ENCODE measurements around the gene TMEM245.
"Not testable (repeated sequence)": the region's sequence is repeated elsewhere in the genome, so short reads cannot be mapped to it uniquely, and the experiment has no call there.

TMEM245 gene

GRCh38 chr9:109060191-109060590, 59.6 kb downstream of the TMEM245 start:
- DNase-seq = no peak

DNA sequence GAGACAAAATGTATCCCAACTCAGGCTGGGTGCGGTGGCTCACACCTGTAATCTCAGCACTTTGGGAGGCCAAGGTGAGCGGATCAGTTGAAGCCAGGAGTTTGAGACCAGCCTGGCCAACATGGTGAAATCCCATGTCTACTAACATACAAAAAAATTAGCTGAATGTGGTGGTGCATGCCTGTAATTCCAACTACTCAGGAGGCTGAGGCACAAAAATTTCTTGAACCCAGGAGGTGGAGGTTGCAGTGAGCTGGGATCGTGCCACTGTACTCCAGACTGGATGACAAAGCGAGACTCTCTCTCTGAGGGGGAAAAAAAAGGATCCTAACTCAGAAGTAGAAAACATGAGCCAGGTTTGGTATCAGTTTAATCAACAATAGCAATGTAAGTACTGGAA, 66.6 kb downstream of the TMEM245 start:
- DNase-seq = not testable (repeated sequence)

GRCh38 chr9:109052416-109052815, 67.3 kb downstream of the TMEM245 start:
- DNase-seq = no peak

DNA sequence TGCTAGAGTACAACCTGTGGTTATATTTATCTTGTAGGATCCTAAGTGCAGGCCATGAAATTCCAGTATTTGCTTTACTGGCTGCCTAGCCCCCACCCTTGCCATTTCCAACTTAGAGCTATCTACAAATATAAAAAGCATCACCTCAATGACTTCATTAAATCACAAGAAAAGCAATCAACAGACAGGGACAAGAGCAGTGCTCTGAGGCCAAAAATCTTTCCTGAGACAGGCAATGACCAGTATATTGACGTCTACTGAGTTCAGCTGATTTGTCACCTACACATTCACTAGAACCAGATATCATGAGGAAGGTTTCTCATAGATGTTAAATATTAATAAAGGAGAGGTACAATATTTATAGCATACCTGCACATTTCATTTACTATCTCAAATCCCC, 68.0 kb downstream of the TMEM245 start:
- no peak for DNase-seq

GRCh38 chr9:109050444-109050843, 69.3 kb downstream of the TMEM245 start:
- DNase-seq = no peak

GRCh38 chr9:109048822-109049221, 70.9 kb downstream of the TMEM245 start:
- DNase-seq = no peak

DNA sequence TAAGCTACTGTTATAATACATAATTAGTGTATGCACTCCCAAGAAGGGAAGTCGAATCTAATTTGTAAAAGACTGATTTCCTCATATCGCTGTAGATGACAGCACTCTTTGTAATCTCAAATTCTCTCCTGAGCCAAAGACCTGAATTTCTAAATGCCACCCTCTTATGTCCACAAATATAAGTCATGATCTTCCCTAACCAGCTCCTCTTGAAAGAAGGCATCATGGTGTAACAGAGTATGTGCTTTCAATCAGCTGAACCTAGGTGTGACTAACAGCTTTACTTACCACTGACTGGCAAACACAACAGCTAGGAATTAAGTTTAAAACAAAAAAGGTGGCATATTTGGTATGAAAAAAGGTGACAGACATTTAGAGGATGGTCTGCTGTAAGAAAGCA, 72.5 kb downstream of the TMEM245 start:
- no peak for DNase-seq

GRCh38 chr9:109046346-109046745, 73.4 kb downstream of the TMEM245 start:
- DNase-seq = no peak

GRCh38 chr9:109043578-109043977, 76.2 kb downstream of the TMEM245 start:
- DNase-seq = no peak

DNA sequence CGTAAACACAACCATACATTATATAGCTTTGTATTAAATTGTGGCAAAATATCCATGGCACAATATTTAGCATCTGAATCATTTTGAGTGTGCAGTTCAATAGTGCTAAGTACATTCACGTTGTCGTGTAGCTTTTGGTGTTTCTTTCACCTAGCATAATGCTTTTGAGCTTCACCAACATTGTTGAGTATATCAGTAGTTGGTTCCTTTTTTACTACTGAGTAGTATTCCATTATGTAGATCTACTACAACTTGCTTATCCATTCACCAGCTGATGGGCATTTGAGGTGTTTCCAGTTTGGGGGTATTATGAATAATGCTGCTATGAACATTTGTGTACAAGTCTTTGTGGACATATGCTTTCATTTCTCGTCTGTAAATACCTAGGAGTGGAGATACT, 79.2 kb downstream of the TMEM245 start:
- no peak for DNase-seq

GRCh38 chr9:109039539-109039938, 80.2 kb downstream of the TMEM245 start:
- no peak for DNase-seq

DNA sequence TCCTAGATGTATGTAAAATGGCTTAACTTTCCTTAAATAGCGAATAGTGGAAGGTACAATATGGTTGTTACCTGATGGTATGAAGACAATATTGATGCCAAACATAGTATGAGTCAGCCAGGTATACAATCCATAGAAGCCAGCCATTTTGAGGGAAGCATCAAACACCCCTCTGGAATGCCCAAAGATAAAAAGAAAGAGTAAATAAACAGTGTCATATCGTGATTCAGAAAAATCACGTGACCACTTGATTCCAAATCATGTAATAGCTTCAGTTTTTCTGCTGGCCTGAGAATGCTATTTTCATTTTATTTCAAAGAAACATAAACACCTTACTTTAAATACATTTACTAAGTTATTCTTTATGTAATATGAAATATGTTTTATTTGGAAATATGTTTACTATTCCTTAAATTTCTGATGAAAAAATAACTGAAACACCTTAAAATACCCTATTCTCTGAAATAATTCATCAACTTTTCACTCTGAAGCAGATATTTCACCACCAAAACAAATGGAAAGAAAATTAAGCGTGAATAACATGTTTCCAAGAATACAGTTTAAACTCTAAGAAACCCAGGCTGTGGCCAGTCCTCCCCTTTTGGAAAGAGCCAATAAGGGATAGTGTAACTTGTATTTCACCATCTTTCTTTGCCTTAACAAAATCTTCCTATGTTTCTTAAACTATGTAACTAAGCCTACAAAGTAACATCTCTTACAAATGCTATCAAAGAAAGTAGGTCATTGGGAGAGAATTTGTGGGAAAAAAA, 81.6 kb downstream of the TMEM245 start:
- no peak for DNase-seq

DNA sequence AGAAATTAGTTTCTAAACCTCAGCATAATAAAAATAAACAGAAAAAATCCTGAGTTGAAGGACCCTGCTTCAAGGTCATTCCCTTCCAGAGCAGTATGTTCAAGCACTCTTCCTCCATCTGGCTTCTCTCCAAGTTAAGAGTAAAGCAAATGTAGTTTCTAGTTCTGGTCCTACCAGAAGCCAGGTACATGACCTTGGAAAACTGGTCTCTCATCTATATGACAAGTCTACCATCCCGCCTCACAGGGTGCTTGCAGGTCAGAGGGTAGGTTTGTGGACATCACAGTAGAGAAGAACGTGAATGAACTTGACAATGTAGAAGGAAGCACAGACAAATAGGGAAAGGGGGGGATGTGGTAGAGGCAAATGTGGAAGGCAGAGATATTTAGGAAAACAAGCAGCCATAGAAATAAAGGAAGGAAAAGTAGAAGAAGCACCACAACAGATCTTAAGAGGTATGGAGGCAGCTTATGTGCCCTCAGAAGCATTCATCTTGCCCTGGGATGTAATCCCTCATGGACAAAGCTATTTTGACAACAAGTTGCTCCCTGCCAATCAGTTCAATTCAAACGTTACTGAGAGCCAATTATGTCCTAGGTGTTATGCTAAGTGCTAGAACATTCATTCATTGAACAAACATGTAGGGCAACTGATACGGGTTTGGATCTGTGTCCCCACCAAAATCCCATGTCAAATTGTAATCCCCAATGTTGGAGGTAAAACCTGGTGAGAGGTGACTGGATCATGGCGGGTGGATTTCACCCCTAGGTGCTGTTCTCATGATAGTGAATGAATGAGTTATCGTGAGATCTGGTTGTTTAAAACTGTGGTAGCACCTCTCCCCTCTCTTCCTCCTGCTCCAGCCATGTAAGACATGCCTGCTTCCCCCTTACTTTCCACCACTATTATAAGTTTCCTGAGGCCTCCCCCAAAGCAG, 82.7 kb downstream of the TMEM245 start:
- no peak for DNase-seq

DNA sequence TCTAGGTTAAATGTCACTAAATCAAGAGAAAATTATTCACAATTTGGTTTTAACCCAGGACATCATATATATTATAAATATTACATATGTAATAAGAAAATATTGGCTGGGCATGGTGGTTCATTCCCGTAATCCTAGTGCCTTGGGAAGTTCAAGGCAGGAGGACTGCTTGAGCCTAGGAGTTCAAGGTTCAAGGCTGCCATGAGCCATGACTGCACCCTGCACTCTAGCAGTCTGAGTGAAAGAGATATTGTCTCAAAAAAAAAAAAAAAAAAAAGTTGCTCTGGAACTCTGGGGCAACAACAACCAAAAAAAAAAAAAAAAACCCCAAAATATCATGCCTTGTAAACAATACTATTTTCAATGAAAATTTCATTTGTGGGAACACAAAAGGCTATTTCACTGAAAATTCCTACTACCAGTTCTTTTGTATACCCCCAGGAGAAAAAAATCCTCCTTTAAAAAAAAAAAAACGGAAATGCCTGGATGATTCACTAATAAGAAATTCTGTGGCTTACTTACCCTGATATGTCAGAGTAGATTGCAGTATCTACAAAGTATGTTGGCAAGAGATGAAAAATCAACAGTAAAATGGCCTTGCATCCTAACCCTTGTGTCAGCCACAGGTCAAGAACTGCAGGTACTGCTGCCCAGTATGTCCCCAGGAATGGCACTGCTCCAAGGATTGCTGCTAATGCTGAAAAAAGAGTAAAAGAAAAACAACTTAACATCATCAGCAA, 83.9 kb downstream of the TMEM245 start:
- no peak for DNase-seq

DNA sequence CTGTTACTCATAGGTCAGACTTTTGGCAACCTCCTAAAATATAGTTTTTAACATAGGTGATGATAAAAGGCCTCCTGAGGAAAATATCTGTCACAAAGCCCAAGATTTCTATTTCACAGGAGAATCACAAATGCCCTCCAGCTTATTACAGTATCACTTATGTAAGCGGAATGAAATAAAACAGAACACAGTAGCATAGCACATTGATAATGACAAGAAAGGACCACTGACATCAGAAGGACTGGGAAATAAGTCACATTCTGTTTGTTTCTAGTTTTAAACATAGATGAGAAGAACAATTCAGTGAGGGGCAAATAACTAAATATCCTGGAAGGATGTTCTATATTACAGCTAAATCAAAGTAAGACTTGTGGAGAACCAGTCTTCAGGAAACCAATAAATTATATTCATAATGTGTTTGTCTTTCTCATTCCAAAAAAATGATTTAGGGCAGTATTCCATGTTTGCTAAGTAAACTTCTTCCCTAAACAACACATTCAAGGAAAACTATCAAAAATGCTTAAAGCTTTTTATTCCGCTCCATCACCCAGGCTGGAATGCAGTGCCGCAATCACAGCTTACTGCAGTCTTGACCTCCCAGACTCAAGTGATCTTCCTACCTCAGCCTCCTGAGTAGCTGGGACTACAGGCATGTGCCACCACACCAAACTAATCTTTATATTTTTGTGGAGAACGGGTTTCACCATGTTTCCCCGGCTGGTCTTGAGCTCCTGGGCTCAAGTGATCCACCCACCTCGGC, 85.6 kb downstream of the TMEM245 start:
- no peak for DNase-seq

- no peak for DNase-seq
Observed at GRCh38 chr9:109031241-109031640, 88.5 kb downstream of the TMEM245 start.

DNA sequence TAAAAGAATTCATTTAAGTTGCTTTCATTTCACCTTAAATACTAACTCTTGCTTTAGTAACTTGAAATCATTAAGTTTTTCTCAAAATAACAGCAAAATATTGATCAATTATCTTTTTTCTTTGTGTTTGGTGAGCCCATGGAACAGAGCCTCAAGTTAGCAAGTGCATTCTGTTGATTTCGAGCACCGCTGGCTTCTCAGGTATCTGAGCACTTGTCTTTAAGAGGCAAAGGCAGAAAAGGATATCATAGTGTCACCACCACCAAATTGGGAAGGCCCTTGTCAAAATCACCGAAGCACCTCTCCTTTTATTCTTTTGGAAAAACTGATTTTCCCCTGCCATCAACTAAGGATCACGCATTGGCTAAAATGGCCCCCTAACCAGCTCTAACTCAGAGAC, 89.3 kb downstream of the TMEM245 start:
- DNase-seq = no peak

- no peak for DNase-seq
Observed at GRCh38 chr9:109028457-109028856, 91.3 kb downstream of the TMEM245 start.

DNA sequence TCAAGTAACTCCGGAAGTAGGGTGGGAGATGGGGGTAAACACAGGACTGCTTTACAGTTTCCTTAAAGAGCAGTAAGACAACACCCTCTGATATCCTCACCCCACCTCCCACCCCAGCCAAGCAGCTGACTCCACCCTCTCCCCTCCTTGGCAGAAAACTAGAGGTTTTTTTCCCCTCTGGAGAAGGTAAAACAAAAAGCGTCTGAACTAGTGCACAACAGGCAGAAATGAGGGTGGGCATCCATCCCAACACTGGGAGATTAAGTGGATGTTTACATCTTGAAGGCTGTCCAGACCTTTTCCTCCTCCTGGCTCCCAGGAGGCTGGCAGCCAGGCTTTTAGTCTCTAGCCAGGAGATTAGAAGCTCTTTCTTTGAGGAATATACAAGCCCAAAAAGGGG, 92.6 kb downstream of the TMEM245 start:
- DNase-seq = no peak

- DNase-seq = no peak
Observed at GRCh38 chr9:109026306-109026705, 93.4 kb downstream of the TMEM245 start.

GRCh38 chr9:109022873-109023272, 96.9 kb downstream of the TMEM245 start:
- DNase-seq = no peak

Data from effector CD4-positive, alpha-beta T cell (primary cell).